Measurements from ENCODE around the gene IGF2BP3.

The IGF2BP3 gene

GRCh38 chr7:23335621-23336020, 134.7 kb downstream of the IGF2BP3 start:
- WGBS = 95% methylated on average over 6 of the region's 6 CpGs
- H3K79me1 ChIP-seq (replicated peaks; ENCODE audit: low read length, poor library complexity, severe bottlenecking) = peaks cover 14% of the 10 kb centered on the region
- H2BK120ac ChIP-seq (ENCODE audit: low read depth, low read length) = no peak overlapping the region
- no peak overlapping the region for H3K9ac ChIP-seq (ENCODE audit: low read length)
- no peak overlapping the region for H3K4me3 ChIP-seq (ENCODE audit: insufficient read depth in 1 of 2, low read depth in 1 of 2, low read length in 2 of 2)
- H2BK15ac ChIP-seq (ENCODE audit: low read depth, poor library complexity, severe bottlenecking) = no peak overlapping the region
- H3K27me3 ChIP-seq (ENCODE audit: control insufficient read depth in 1 of 2, insufficient read depth in 1 of 2, low read length in 2 of 2) = no peaks in the 10 kb centered on the region
- H4K91ac ChIP-seq (ENCODE audit: low read length) = no peak overlapping the region
- no peak overlapping the region for H2BK12ac ChIP-seq (ENCODE audit: low read length in 2 of 2)
- no peak overlapping the region for H2AFZ ChIP-seq (ENCODE audit: low read depth, low read length)
- no peak overlapping the region for H3K14ac ChIP-seq (ENCODE audit: low read length in 2 of 2)
- no peak overlapping the region for H2BK5ac ChIP-seq (ENCODE audit: low read depth, low read length, poor library complexity, severe bottlenecking)
- H3K4me2 ChIP-seq (ENCODE audit: low read length, poor library complexity, severe bottlenecking) = no peak overlapping the region
- H3K36me3 ChIP-seq (ENCODE audit: control insufficient read depth in 1 of 2, insufficient read depth in 2 of 2, low read depth in 1 of 2, low read length in 2 of 2) = peaks cover 6 to 11% of the 10 kb centered on the region in 2 experiments
- H3K9me3 ChIP-seq (ENCODE audit: control insufficient read depth, low read length) = peaks cover 8% of the 10 kb centered on the region
- peak overlapping the region; percentile 9 for H2AK5ac ChIP-seq (ENCODE audit: low read length, severe bottlenecking)
- H3K23ac ChIP-seq (ENCODE audit: low read length in 2 of 2) = no peak overlapping the region
- H3K4ac ChIP-seq (ENCODE audit: low read depth in 1 of 2, low read length in 2 of 2) = no peak overlapping the region
- H3K4me1 ChIP-seq (ENCODE audit: control insufficient read depth, insufficient read depth, low read depth, low read length) = peaks cover 12% of the 10 kb centered on the region
- H3K18ac ChIP-seq (ENCODE audit: low read depth in 1 of 2, low read length in 2 of 2) = peak overlapping the region in 1 of 2 experiments; percentile 61
- H3K27ac ChIP-seq (ENCODE audit: low read length, poor library complexity, severe bottlenecking) = peak overlapping the region; percentile 87
- DNase-seq = no peak
- H4K8ac ChIP-seq (ENCODE audit: low read length) = no peak overlapping the region

- 90% methylated on average over 2 of the region's 2 CpGs for WGBS
Observed at GRCh38 chr7:23335136-23335535, 135.2 kb downstream of the IGF2BP3 start.

GRCh38 chr7:23334482-23335056, 135.7 kb downstream of the IGF2BP3 start:
- peak; percentile 97 for DNase-seq

More at GRCh38 chr7:23335136-23335535, 135.2 kb downstream of the IGF2BP3 start:
- Histone ChIP-seq H3K4ac (ENCODE audit: low read depth in 1 of 2, low read length in 2 of 2) (no peak overlapping the region), H4K8ac (ENCODE audit: low read length) (no peak overlapping the region), H2BK12ac (ENCODE audit: low read length in 2 of 2) (no peak overlapping the region), H2BK120ac (ENCODE audit: low read depth, low read length) (no peak overlapping the region), H2BK5ac (ENCODE audit: low read depth, low read length, poor library complexity, severe bottlenecking) (no peak overlapping the region), H3K27me3 (ENCODE audit: control insufficient read depth in 1 of 2, insufficient read depth in 1 of 2, low read length in 2 of 2) (no peaks in the 10 kb centered on the region), H3K4me2 (ENCODE audit: low read length, poor library complexity, severe bottlenecking) (no peak overlapping the region), H3K9ac (ENCODE audit: low read length) (peak overlapping the region; percentile 65), H3K23ac (ENCODE audit: low read length in 2 of 2) (no peak overlapping the region), H2AFZ (ENCODE audit: low read depth, low read length) (no peak overlapping the region), H2AK5ac (ENCODE audit: low read length, severe bottlenecking) (peak overlapping the region; percentile 9), H3K9me3 (ENCODE audit: control insufficient read depth, low read length) (peaks cover 8% of the 10 kb centered on the region), H2BK15ac (ENCODE audit: low read depth, poor library complexity, severe bottlenecking) (no peak overlapping the region), H4K91ac (ENCODE audit: low read length) (no peak overlapping the region), H3K79me1 (replicated peaks; ENCODE audit: low read length, poor library complexity, severe bottlenecking) (peaks cover 13% of the 10 kb centered on the region), H3K27ac (ENCODE audit: low read length, poor library complexity, severe bottlenecking) (peak overlapping the region; percentile 87), H3K4me1 (ENCODE audit: control insufficient read depth, insufficient read depth, low read depth, low read length) (peaks cover 12% of the 10 kb centered on the region), H3K14ac (ENCODE audit: low read length in 2 of 2) (no peak overlapping the region), H3K36me3 (ENCODE audit: control insufficient read depth in 1 of 2, insufficient read depth in 2 of 2, low read depth in 1 of 2, low read length in 2 of 2) (peaks cover 6 to 11% of the 10 kb centered on the region in 2 experiments), H3K4me3 (ENCODE audit: insufficient read depth in 1 of 2, low read depth in 1 of 2, low read length in 2 of 2) (no peak overlapping the region), H3K18ac (ENCODE audit: low read depth in 1 of 2, low read length in 2 of 2) (no peak overlapping the region)
- no peak for DNase-seq

GRCh38 chr7:23333671-23334246, 136.5 kb downstream of the IGF2BP3 start:
- Histone ChIP-seq H4K91ac (ENCODE audit: low read length) (no peak overlapping the region), H3K9ac (ENCODE audit: low read length) (peak overlapping the region; percentile 65), H2AFZ (ENCODE audit: low read depth, low read length) (no peak overlapping the region), H3K36me3 (ENCODE audit: control insufficient read depth in 1 of 2, insufficient read depth in 2 of 2, low read depth in 1 of 2, low read length in 2 of 2) (peaks cover 6 to 11% of the 10 kb centered on the region in 2 experiments), H4K8ac (ENCODE audit: low read length) (no peak overlapping the region), H3K4ac (ENCODE audit: low read depth in 1 of 2, low read length in 2 of 2) (peak overlapping the region in 1 of 2 experiments; percentile 60), H3K14ac (ENCODE audit: low read length in 2 of 2) (no peak overlapping the region), H3K4me2 (ENCODE audit: low read length, poor library complexity, severe bottlenecking) (no peak overlapping the region), H2BK12ac (ENCODE audit: low read length in 2 of 2) (peak overlapping the region; percentile 4 to 63), H3K79me1 (replicated peaks; ENCODE audit: low read length, poor library complexity, severe bottlenecking) (peaks cover 18% of the 10 kb centered on the region), H3K27me3 (ENCODE audit: control insufficient read depth in 1 of 2, insufficient read depth in 1 of 2, low read length in 2 of 2) (no peaks in the 10 kb centered on the region), H3K9me3 (ENCODE audit: control insufficient read depth, low read length) (peaks cover 8% of the 10 kb centered on the region), H3K4me1 (ENCODE audit: control insufficient read depth, insufficient read depth, low read depth, low read length) (peaks cover 12% of the 10 kb centered on the region), H3K23ac (ENCODE audit: low read length in 2 of 2) (no peak overlapping the region), H3K18ac (ENCODE audit: low read depth in 1 of 2, low read length in 2 of 2) (peak overlapping the region; percentile 64 to 69), H2BK120ac (ENCODE audit: low read depth, low read length) (no peak overlapping the region), H2AK5ac (ENCODE audit: low read length, severe bottlenecking) (peak overlapping the region; percentile 76), H3K27ac (ENCODE audit: low read length, poor library complexity, severe bottlenecking) (peak overlapping the region; percentile 87), H2BK5ac (ENCODE audit: low read depth, low read length, poor library complexity, severe bottlenecking) (no peak overlapping the region), H2BK15ac (ENCODE audit: low read depth, poor library complexity, severe bottlenecking) (no peak overlapping the region), H3K4me3 (ENCODE audit: insufficient read depth in 1 of 2, low read depth in 1 of 2, low read length in 2 of 2) (peak overlapping the region in 1 of 2 experiments; percentile 42)
- WGBS = 74% methylated on average over 9 of the region's 9 CpGs
- peak; percentile 93 for DNase-seq

More at GRCh38 chr7:23334482-23335056, 135.7 kb downstream of the IGF2BP3 start:
- Histone ChIP-seq H3K4ac (ENCODE audit: low read depth in 1 of 2, low read length in 2 of 2) (no peak overlapping the region), H4K8ac (ENCODE audit: low read length) (no peak overlapping the region), H2BK12ac (ENCODE audit: low read length in 2 of 2) (no peak overlapping the region), H2BK120ac (ENCODE audit: low read depth, low read length) (no peak overlapping the region), H4K91ac (ENCODE audit: low read length) (no peak overlapping the region), H3K79me1 (replicated peaks; ENCODE audit: low read length, poor library complexity, severe bottlenecking) (peaks cover 16% of the 10 kb centered on the region), H2AFZ (ENCODE audit: low read depth, low read length) (no peak overlapping the region), H3K4me3 (ENCODE audit: insufficient read depth in 1 of 2, low read depth in 1 of 2, low read length in 2 of 2) (peak overlapping the region in 1 of 2 experiments; percentile 42), H2BK5ac (ENCODE audit: low read depth, low read length, poor library complexity, severe bottlenecking) (no peak overlapping the region), H3K27me3 (ENCODE audit: control insufficient read depth in 1 of 2, insufficient read depth in 1 of 2, low read length in 2 of 2) (no peaks in the 10 kb centered on the region), H3K9me3 (ENCODE audit: control insufficient read depth, low read length) (peaks cover 8% of the 10 kb centered on the region), H3K9ac (ENCODE audit: low read length) (peak overlapping the region; percentile 65), H3K18ac (ENCODE audit: low read depth in 1 of 2, low read length in 2 of 2) (no peak overlapping the region), H3K36me3 (ENCODE audit: control insufficient read depth in 1 of 2, insufficient read depth in 2 of 2, low read depth in 1 of 2, low read length in 2 of 2) (peaks cover 6 to 11% of the 10 kb centered on the region in 2 experiments), H2AK5ac (ENCODE audit: low read length, severe bottlenecking) (no peak overlapping the region), H3K27ac (ENCODE audit: low read length, poor library complexity, severe bottlenecking) (peak overlapping the region; percentile 87), H3K4me1 (ENCODE audit: control insufficient read depth, insufficient read depth, low read depth, low read length) (peaks cover 12% of the 10 kb centered on the region), H3K14ac (ENCODE audit: low read length in 2 of 2) (no peak overlapping the region), H2BK15ac (ENCODE audit: low read depth, poor library complexity, severe bottlenecking) (no peak overlapping the region), H3K4me2 (ENCODE audit: low read length, poor library complexity, severe bottlenecking) (no peak overlapping the region), H3K23ac (ENCODE audit: low read length in 2 of 2) (no peak overlapping the region)
- 17% methylated on average over 3 of the region's 5 CpGs for WGBS

Data from mesenchymal stem cell (in vitro differentiated cells and primary cell).